GM12874 (cell line): ENCODE measurements around the gene LRTM2.

ENCODE experiments used
- TF ChIP-seq, protein P1 (sequence below): IDR thresholded peaks from 2 replicates; pipeline ENCODE4 v1.5.1; 2011; ENCODE audit warnings: low read depth, mild to moderate bottlenecking, control low read depth, low read length, moderate library complexity; ENCODE audit not compliant: insufficient read depth

The LRTM2 gene

DNA sequence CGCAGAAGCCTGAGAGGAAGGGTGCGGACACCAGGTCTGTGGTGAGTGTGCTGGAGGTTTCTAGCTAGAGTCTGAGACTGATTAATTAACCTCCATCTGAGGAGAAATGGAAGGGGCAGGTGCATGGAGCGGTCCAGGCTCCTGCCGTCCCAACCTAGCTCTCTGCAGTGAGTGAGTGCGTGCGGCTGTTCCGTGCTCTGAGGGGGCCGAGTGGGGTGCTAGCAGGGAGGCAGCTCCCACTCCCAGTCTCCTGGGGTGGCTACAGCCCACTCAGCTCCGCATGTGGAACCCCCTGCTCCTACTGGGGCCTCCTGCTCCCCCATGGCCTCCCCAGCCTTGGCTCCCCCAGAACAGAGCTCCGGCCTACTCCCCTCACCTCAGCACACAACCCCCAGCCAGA lies 2.9 kb downstream of the LRTM2 start:
- TF ChIP-seq, protein P1, sequence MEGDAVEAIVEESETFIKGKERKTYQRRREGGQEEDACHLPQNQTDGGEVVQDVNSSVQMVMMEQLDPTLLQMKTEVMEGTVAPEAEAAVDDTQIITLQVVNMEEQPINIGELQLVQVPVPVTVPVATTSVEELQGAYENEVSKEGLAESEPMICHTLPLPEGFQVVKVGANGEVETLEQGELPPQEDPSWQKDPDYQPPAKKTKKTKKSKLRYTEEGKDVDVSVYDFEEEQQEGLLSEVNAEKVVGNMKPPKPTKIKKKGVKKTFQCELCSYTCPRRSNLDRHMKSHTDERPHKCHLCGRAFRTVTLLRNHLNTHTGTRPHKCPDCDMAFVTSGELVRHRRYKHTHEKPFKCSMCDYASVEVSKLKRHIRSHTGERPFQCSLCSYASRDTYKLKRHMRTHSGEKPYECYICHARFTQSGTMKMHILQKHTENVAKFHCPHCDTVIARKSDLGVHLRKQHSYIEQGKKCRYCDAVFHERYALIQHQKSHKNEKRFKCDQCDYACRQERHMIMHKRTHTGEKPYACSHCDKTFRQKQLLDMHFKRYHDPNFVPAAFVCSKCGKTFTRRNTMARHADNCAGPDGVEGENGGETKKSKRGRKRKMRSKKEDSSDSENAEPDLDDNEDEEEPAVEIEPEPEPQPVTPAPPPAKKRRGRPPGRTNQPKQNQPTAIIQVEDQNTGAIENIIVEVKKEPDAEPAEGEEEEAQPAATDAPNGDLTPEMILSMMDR = no peak

DNA sequence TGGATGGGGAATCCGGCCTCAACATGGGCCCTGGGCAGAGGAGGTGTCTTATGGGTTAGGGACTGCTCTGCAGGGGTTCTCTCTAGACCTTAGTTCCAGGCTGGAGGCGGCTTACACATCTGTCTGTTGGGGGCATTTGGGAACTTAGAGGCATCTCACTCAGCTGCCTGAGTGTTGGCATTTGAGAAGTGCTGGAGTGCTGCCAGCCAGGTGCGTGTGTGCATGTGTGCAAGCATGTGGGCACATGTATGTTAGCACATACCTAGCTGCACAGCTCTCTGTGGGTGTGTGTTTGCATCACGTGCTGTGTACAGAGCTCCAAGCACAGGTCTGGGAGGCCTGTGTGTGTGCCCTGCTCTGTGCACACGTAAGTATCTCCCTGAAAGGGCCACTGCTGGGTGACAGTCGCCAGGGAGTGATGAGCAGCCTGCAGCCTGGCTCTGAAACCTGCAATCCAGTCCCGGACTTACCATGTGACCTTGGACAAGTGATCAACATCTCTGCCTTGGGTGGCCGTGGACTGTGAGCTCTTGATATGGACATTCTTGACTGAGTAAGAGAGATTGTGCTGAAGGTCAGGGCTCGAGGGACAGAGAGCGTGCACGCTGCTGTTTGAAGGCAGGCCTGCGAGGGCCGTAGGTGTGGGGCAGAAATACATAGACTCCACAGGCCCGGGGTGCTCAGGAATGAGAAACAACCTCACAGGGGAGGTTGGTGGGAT lies 5.2 kb downstream of the LRTM2 start:
- TF ChIP-seq, protein P1 = no peak

DNA sequence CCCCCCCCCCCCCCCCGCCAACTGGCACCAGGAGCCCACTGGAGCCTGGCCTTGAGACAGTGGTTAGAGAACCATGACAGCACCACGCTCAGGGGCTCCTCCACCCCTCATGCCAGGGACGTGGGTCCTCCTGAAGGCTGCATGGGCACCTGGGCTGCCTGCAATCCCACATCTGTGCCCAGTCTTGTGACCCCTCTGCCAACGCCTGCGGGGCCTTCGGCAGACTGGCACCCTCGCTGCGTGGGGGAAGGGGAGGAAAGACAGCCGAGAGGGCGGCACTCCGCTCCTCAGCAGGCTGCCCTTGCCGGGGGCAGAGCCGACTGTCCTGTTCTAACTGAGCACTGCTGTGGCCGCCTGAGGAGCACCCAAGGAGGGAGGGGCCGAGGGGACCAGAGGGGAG lies 6.0 kb downstream of the LRTM2 start:
- TF ChIP-seq, protein P1 = no peak

GRCh38 chr12:1826867-1827705 lies 6.7 kb downstream of the LRTM2 start:
- TF ChIP-seq, protein P1 = no peak

DNA sequence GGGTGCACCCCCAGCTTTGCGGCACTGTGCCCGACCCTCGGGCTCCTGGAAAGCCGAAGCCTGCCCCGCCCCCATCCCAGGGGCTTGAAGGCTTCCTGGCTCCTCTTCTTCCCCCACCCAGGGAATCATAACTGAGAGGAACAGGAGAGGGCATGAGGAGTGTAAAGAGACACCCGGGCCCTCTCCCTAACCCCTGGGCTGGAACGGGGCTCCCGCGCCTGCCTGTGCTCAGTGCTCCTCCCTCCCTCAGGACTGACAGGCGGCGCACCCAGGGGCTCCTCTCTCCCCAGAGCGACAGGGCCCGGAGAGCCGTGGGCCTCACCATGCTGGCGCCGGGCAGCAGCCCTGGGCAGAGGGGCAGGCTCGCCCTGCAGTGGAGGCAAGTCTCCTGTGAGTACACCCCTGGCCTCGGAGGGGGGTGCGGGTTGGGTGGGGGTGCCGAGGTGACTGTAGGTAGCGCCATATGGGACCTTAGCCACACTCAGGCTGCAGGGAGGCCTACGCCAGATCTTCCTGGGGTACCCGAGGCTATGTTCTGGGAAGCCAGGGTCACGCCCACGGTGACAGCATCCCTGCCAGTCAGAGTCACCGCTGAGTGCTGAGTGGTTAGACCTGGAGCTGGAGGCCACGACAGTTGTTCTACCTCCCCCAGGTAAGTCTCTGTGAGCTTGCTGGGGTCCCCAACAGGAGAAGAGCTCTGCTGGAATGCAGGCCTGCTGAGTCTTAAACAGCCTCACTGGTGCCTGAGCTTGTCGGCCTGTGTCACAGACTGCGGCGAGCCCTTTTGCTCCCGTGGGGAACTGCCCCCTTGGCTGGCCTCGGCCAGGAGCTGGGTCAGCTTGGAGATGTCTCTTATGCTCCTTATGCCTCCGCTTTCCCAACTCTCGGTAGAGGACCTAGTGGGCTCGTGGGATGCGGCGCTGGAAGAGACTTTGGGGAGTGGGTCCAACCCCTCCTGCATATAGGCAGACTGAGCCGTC lies 7.8 kb downstream of the LRTM2 start:
- TF ChIP-seq, protein P1 = no peak

GRCh38 chr12:1828856-1829255 lies 8.5 kb downstream of the LRTM2 start:
- TF ChIP-seq, protein P1 = no peak
